GM19467 (cell line): ENCODE results near the gene OPN4.

Experiments
- ATAC-seq: cut with Tn5 transposase; IDR thresholded peaks from one replicate; pipeline ENCODE4 v1.9.1; 2021; ENCODE audit warnings: mild to moderate bottlenecking, moderate library complexity; ENCODE audit not compliant: unreplicated experiment

The OPN4 gene

GRCh38 chr10:86715836-86716235 is 61.5 kb downstream of the OPN4 start:
- no peak for ATAC-seq
